PC-3 (cell line): Measurements from ENCODE around the gene VAT1L.

Experiments
- EZH2 ChIP-seq: fragments of 300-600 bp; sonication (generic); IDR thresholded peaks from one replicate; pipeline ENCODE4 v1.6.1; 2017; ENCODE audit warnings: antibody characterized with exemption, mild to moderate bottlenecking, low read length; ENCODE audit not compliant: unreplicated experiment
- EZH2phosphoT487 ChIP-seq: fragments of 300-600 bp; sonication (generic); IDR thresholded peaks from 2 replicates; pipeline ENCODE4 v1.6.1; 2018; ENCODE audit warnings: mild to moderate bottlenecking, antibody characterized with exemption, low read length, borderline replicate concordance
- TF ChIP-seq, protein P1 (sequence below): fragments of 300-600 bp; sonication (generic); conservative IDR thresholded peaks from 2 replicates; pipeline ENCODE4 v1.5.1; 2017; ENCODE audit warnings: antibody characterized with exemption, low read depth, mild to moderate bottlenecking, low read length

DNA sequence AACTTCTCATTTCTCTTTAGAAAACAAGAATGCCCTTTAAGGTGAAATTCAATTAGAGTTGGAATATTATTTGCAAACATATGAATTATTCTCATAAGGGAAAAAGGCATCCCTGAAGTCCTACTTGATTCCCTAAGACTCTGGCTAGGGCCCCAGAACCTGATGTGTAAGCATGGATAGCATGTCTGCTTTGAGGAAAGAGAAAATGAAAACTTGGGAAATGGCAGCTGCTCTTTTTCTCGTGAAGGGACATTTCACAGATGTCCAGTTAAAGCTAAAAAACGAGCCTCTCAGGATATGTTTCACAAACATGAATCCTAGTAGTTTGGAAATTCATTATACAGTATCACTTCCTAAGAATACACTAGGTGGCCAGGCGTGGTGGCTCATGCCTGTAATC is 121.7 kb downstream of the VAT1L start:
- TF ChIP-seq, protein P1, sequence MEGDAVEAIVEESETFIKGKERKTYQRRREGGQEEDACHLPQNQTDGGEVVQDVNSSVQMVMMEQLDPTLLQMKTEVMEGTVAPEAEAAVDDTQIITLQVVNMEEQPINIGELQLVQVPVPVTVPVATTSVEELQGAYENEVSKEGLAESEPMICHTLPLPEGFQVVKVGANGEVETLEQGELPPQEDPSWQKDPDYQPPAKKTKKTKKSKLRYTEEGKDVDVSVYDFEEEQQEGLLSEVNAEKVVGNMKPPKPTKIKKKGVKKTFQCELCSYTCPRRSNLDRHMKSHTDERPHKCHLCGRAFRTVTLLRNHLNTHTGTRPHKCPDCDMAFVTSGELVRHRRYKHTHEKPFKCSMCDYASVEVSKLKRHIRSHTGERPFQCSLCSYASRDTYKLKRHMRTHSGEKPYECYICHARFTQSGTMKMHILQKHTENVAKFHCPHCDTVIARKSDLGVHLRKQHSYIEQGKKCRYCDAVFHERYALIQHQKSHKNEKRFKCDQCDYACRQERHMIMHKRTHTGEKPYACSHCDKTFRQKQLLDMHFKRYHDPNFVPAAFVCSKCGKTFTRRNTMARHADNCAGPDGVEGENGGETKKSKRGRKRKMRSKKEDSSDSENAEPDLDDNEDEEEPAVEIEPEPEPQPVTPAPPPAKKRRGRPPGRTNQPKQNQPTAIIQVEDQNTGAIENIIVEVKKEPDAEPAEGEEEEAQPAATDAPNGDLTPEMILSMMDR, result no peak
- TF ChIP-seq EZH2 (no peak), EZH2phosphoT487 (no peak)
